ENCODE data around the gene TMEM117.
"Not testable (repeated sequence)": the region's sequence is repeated elsewhere in the genome, so short reads cannot be mapped to it uniquely, and the experiment has no call there.

TMEM117 gene

GRCh38 chr12:44195719-44196118, 359.8 kb downstream of the TMEM117 start:
- not testable (repeated sequence) for DNase-seq (ENCODE audit: low read depth in 3 of 3, low spot score in 1 of 3)

- DNase-seq (ENCODE audit: low read depth in 3 of 3, low spot score in 1 of 3), result no peak
These were observed 370.2 kb downstream of the TMEM117 start for GRCh38 chr12:44206045-44206444.

GRCh38 chr12:44217146-44217883, 381.4 kb downstream of the TMEM117 start:
- no peak for DNase-seq (ENCODE audit: low read depth in 3 of 3, low spot score in 1 of 3)

GRCh38 chr12:44223736-44224135, 387.9 kb downstream of the TMEM117 start:
- DNase-seq (ENCODE audit: low read depth in 3 of 3, low spot score in 1 of 3), result no peak

GRCh38 chr12:44224399-44225148, 388.7 kb downstream of the TMEM117 start:
- DNase-seq (ENCODE audit: low read depth in 3 of 3, low spot score in 1 of 3), result no peak

GRCh38 chr12:44225149-44225510, 389.2 kb downstream of the TMEM117 start:
- DNase-seq (ENCODE audit: low read depth in 3 of 3, low spot score in 1 of 3), result no peak

GRCh38 chr12:44227616-44228015, 391.7 kb downstream of the TMEM117 start:
- DNase-seq (ENCODE audit: low read depth in 3 of 3, low spot score in 1 of 3), result no peak

- no peak for DNase-seq (ENCODE audit: low read depth in 3 of 3, low spot score in 1 of 3)
These were observed 394.0 kb downstream of the TMEM117 start for GRCh38 chr12:44229846-44230245.

- no peak for DNase-seq (ENCODE audit: low read depth in 3 of 3, low spot score in 1 of 3)
These were observed 399.8 kb downstream of the TMEM117 start for GRCh38 chr12:44235674-44236073.

- no peak for DNase-seq (ENCODE audit: low read depth in 3 of 3, low spot score in 1 of 3)
These were observed 404.3 kb downstream of the TMEM117 start for GRCh38 chr12:44240186-44240585.

GRCh38 chr12:44245932-44246331, 410.1 kb downstream of the TMEM117 start:
- DNase-seq (ENCODE audit: low read depth in 3 of 3, low spot score in 1 of 3), result no peak

GRCh38 chr12:44246482-44247105, 410.7 kb downstream of the TMEM117 start:
- DNase-seq (ENCODE audit: low read depth in 3 of 3, low spot score in 1 of 3), result no peak

- no peak for DNase-seq (ENCODE audit: low read depth in 3 of 3, low spot score in 1 of 3)
These were observed 411.7 kb downstream of the TMEM117 start for GRCh38 chr12:44247588-44247987.

GRCh38 chr12:44248436-44248835, 412.6 kb downstream of the TMEM117 start:
- DNase-seq (ENCODE audit: low read depth in 3 of 3, low spot score in 1 of 3), result no peak

GRCh38 chr12:44250440-44250839, 414.6 kb downstream of the TMEM117 start:
- DNase-seq (ENCODE audit: low read depth in 3 of 3, low spot score in 1 of 3), result not testable (repeated sequence)

- no peak for DNase-seq (ENCODE audit: low read depth in 3 of 3, low spot score in 1 of 3)
These were observed 417.5 kb downstream of the TMEM117 start for GRCh38 chr12:44253338-44253856.

- DNase-seq (ENCODE audit: low read depth in 3 of 3, low spot score in 1 of 3), result no peak
These were observed 422.4 kb downstream of the TMEM117 start for GRCh38 chr12:44258246-44258645.

- DNase-seq (ENCODE audit: low read depth in 3 of 3, low spot score in 1 of 3), result no peak
These were observed 424.0 kb downstream of the TMEM117 start for GRCh38 chr12:44259890-44260289.

- no peak for DNase-seq (ENCODE audit: low read depth in 3 of 3, low spot score in 1 of 3)
These were observed 424.7 kb downstream of the TMEM117 start for GRCh38 chr12:44260581-44260980.

GRCh38 chr12:44285321-44285960, 449.6 kb downstream of the TMEM117 start:
- no peak for DNase-seq (ENCODE audit: low read depth in 3 of 3, low spot score in 1 of 3)

- no peak for DNase-seq (ENCODE audit: low read depth in 3 of 3, low spot score in 1 of 3)
These were observed 450.5 kb downstream of the TMEM117 start for GRCh38 chr12:44286336-44286735.

All from stimulated activated CD4-positive, alpha-beta T cell treated with anti-CD3 and anti-CD28 coated beads, TNF-alpha, amount 100 ng/mL, for 1 hour (primary cell).